Neural cell (in vitro differentiated cells): ENCODE data around the gene NCLN. TPM values are rescaled to one million over a fixed set of nuclear protein-coding genes. Genes with fewer than 3 reads are reported as not detected.

ENCODE experiments used
- H2AFZ ChIP-seq: fragments of 200-600, 300-800 bp; sonication (generic), shearing (Covaris generic); 2 replicates; pipeline ENCODE4 v1.6.0; 2014; ENCODE audit warnings: low read depth, mild to moderate bottlenecking, antibody characterized with exemption, low read length, moderate library complexity
- H3F3A ChIP-seq: fragments of 200-600 bp; shearing (Covaris generic); 2 replicates; pipeline ENCODE4 v1.6.1; 2016; ENCODE audit warnings: mild to moderate bottlenecking, moderate library complexity, mixed read lengths, antibody characterized with exemption, low read length; ENCODE audit not compliant: insufficient read depth, poor library complexity, severe bottlenecking
- H3K27ac ChIP-seq: fragments of 200-600, 300-800 bp; sonication (generic), shearing (Covaris generic); 2 replicates; pipeline ENCODE4 v1.5.1; 2014; ENCODE audit warnings: mild to moderate bottlenecking, low read length, moderate library complexity
- H3K27me3 ChIP-seq: fragments of 300-800, 200-600 bp; sonication (generic), shearing (Covaris generic); 2 replicates; pipeline ENCODE4 v1.6.0; 2014; ENCODE audit warnings: mild to moderate bottlenecking, low read depth, low read length, moderate library complexity; ENCODE audit not compliant: insufficient read depth
- H3K36me3 ChIP-seq: fragments of 300-800, 200-600 bp; sonication (generic), shearing (Covaris generic); 2 replicates; pipeline ENCODE4 v1.5.1; 2014; ENCODE audit warnings: mild to moderate bottlenecking, antibody characterized with exemption, low read length, moderate library complexity; ENCODE audit not compliant: insufficient read depth
- H3K4me2 ChIP-seq: fragments of 300-800, 200-600 bp; sonication (generic), shearing (Covaris generic); 2 replicates; pipeline ENCODE4 v1.6.0; 2014; ENCODE audit warnings: mild to moderate bottlenecking, low read length
- H3K4me3 ChIP-seq: fragments of 300-800, 200-600 bp; sonication (generic), shearing (Covaris generic); 2 replicates; pipeline ENCODE4 v1.5.1; 2014; ENCODE audit warnings: mild to moderate bottlenecking, low read length, moderate library complexity
- H3K79me2 ChIP-seq: fragments of 200-600 bp; shearing (Covaris generic); replicated peaks from 2 replicates; pipeline ENCODE4 v1.6.0; 2014; ENCODE audit warnings: mild to moderate bottlenecking, low read length, moderate library complexity; ENCODE audit not compliant: insufficient read depth
- H3K9ac ChIP-seq: fragments of 300-800, 200-600 bp; sonication (generic), shearing (Covaris generic); 2 replicates; pipeline ENCODE4 v1.6.1; 2016; ENCODE audit warnings: mild to moderate bottlenecking, low read length, mixed read lengths
- H3K9me2 ChIP-seq: fragments of 200-600 bp; shearing (Covaris generic); 2 replicates; pipeline ENCODE4 v1.6.1; 2016; ENCODE audit warnings: mild to moderate bottlenecking, low read length, mixed read lengths; ENCODE audit not compliant: insufficient read depth
- H3K9me3 ChIP-seq: fragments of 200-600, 300-800 bp; sonication (generic), shearing (Covaris generic); 2 replicates; pipeline ENCODE4 v1.6.1; 2016; ENCODE audit warnings: mild to moderate bottlenecking, mixed run types, low read length, moderate library complexity, mixed read lengths
- H4K20me1 ChIP-seq: fragments of 200-600 bp; shearing (Covaris generic); 2 replicates; pipeline ENCODE4 v1.6.1; 2016; ENCODE audit warnings: mild to moderate bottlenecking, mixed run types; ENCODE audit not compliant: insufficient read depth
- EP300 ChIP-seq: fragments of 450-650 bp; conservative IDR thresholded peaks from 2 replicates; pipeline ENCODE4 v1.6.1; 2014; ENCODE audit warnings: antibody characterized with exemption, mild to moderate bottlenecking, moderate library complexity; ENCODE audit not compliant: poor library complexity, severe bottlenecking
- EZH2 ChIP-seq: fragments of 200-600, 300-800 bp; shearing (Covaris generic), sonication (generic); IDR thresholded peaks from 2 replicates; pipeline ENCODE4 v1.6.1; 2014; ENCODE audit warnings: antibody characterized with exemption, low read length, borderline replicate concordance, mild to moderate bottlenecking; ENCODE audit not compliant: insufficient read depth, poor library complexity, severe bottlenecking
- MXI1 ChIP-seq: fragments of 450-650 bp; conservative IDR thresholded peaks from 2 replicates; pipeline ENCODE4 v1.6.1; 2014; ENCODE audit warnings: antibody characterized with exemption, mild to moderate bottlenecking; ENCODE audit not compliant: poor library complexity, severe bottlenecking
- POLR2AphosphoS5 ChIP-seq: IDR thresholded peaks from 2 replicates; pipeline ENCODE4 v1.6.1; 2012
- RAD21 ChIP-seq: fragments of 450-650 bp; conservative IDR thresholded peaks from 2 replicates; pipeline ENCODE4 v1.6.1; 2014; ENCODE audit warnings: antibody characterized with exemption, mild to moderate bottlenecking, moderate library complexity
- REST ChIP-seq: IDR thresholded peaks from 2 replicates; pipeline ENCODE4 v1.6.1; 2012; ENCODE audit warnings: borderline replicate concordance
- SMC3 ChIP-seq: fragments of 450-650 bp; conservative IDR thresholded peaks from 2 replicates; pipeline ENCODE4 v1.6.1; 2014; ENCODE audit warnings: antibody characterized with exemption, mild to moderate bottlenecking, moderate library complexity; ENCODE audit not compliant: poor library complexity
- TAF1 ChIP-seq: IDR thresholded peaks from 2 replicates; pipeline ENCODE4 v1.6.1; 2012; ENCODE audit warnings: low read depth
- polyA plus RNA-seq: library from polyadenylated mRNA; depleted of rRNA; stranded (reverse); fragments of >200 nt; gene quantifications from 2 replicates; pipeline ENCODE4 v1.2.3, GENCODE V29; 2014
- TF ChIP-seq, protein P1 (sequence below): fragments of 450-650 bp; IDR thresholded peaks from 2 replicates; pipeline ENCODE4 v1.5.1; 2014; ENCODE audit warnings: antibody characterized with exemption, mild to moderate bottlenecking, moderate library complexity; ENCODE audit not compliant: poor library complexity, severe bottlenecking

The NCLN gene
- polyA plus RNA-seq, 1 donor from 2014 or later: 23.5 TPM

- Histone ChIP-seq H3K9me2 (no peaks in the 10 kb centered on the region), H3K9me3 (no peaks in the 10 kb centered on the region), H3K4me2 (no peak overlapping the region), H4K20me1 (no peaks in the 10 kb centered on the region), H3K79me2 (no peaks in the 10 kb centered on the region), H2AFZ (no peak overlapping the region), H3K27me3 (no peaks in the 10 kb centered on the region), H3F3A (no peaks in the 10 kb centered on the region), H3K9ac (no peak overlapping the region), H3K4me3 (no peak overlapping the region), H3K36me3 (no peaks in the 10 kb centered on the region), H3K27ac (no peak overlapping the region)
- no peak for TF ChIP-seq POLR2AphosphoS5
- no peak for TF ChIP-seq TAF1
- TF ChIP-seq EP300: no peak
- no peak for TF ChIP-seq REST
- TF ChIP-seq, protein P1, sequence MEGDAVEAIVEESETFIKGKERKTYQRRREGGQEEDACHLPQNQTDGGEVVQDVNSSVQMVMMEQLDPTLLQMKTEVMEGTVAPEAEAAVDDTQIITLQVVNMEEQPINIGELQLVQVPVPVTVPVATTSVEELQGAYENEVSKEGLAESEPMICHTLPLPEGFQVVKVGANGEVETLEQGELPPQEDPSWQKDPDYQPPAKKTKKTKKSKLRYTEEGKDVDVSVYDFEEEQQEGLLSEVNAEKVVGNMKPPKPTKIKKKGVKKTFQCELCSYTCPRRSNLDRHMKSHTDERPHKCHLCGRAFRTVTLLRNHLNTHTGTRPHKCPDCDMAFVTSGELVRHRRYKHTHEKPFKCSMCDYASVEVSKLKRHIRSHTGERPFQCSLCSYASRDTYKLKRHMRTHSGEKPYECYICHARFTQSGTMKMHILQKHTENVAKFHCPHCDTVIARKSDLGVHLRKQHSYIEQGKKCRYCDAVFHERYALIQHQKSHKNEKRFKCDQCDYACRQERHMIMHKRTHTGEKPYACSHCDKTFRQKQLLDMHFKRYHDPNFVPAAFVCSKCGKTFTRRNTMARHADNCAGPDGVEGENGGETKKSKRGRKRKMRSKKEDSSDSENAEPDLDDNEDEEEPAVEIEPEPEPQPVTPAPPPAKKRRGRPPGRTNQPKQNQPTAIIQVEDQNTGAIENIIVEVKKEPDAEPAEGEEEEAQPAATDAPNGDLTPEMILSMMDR: no peak
- no peak for TF ChIP-seq SMC3
- no peak for TF ChIP-seq EZH2
- no peak for TF ChIP-seq MXI1
- no peak for TF ChIP-seq RAD21
Observed at GRCh38 chr19:3149089-3149488, 36.6 kb upstream of the NCLN start.

DNA sequence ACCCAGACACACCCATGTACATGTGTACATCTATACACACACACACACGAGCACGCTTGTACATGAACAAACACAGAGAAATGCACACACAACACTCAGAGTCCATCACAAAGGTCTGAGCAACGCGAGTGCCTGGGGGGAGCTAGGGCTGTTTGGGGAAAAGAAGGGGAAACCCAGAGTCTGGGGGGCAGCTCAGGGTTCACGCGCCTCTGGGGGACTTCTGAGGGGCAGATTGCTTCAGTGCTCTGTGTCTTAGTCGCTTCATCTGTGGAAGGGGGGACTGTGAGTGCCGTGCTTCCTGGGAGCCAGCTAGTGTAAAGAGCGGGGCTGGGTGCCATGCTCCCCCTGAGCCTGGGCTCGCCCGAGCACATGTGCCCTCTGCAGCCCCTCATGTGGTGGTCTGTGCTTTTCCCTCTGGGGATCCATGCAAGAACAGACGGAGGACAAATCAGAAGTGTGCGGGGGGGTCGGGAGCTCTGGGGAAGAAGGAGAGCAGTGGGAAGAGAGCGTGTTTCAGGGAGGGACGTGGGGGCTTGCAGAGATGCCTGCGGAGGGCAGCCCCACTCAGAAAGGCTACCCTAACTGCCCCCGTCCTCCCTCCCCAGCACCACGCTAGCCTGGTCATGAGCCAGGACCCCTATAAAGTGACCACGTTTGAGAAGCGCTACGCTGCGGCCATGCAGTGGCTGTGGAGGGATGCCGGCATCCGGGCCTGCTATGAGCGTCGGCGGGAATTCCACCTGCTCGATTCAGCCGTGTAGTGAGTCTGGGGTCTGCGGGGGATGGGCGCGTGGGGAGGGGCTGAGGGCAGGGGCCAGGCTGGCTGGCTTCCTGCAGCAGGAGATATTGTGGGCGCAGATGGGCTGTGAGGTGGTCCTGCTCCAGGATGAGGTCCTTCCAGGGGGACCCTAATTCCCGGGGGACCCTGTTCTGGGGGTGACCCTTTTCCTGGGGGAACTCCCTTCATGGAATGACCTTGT is 35.9 kb upstream of the NCLN start:
- Histone ChIP-seq H3K79me2 (no peaks in the 10 kb centered on the region), H3K4me3 (no peak overlapping the region), H3K9ac (no peak overlapping the region), H3K9me3 (no peaks in the 10 kb centered on the region), H3K27ac (no peak overlapping the region), H3K27me3 (no peaks in the 10 kb centered on the region), H3F3A (no peaks in the 10 kb centered on the region), H3K9me2 (no peaks in the 10 kb centered on the region), H4K20me1 (no peaks in the 10 kb centered on the region), H2AFZ (no peak overlapping the region), H3K4me2 (no peak overlapping the region), H3K36me3 (no peaks in the 10 kb centered on the region)
- TF ChIP-seq RAD21 (no peak), REST (no peak), MXI1 (no peak), EP300 (no peak), TAF1 (no peak), POLR2AphosphoS5 (no peak), EZH2 (no peak), SMC3 (no peak)
- TF ChIP-seq, protein P1: no peak
